GM19240 (cell line): Measurements from ENCODE around the gene ALDH3A1.

ENCODE experiments used
- DNase-seq: peaks from one replicate; pipeline ENCODE4 v3.0.0; 2011; ENCODE audit warnings: low spot score; ENCODE audit not compliant: insufficient read length

Gene ALDH3A1

DNA sequence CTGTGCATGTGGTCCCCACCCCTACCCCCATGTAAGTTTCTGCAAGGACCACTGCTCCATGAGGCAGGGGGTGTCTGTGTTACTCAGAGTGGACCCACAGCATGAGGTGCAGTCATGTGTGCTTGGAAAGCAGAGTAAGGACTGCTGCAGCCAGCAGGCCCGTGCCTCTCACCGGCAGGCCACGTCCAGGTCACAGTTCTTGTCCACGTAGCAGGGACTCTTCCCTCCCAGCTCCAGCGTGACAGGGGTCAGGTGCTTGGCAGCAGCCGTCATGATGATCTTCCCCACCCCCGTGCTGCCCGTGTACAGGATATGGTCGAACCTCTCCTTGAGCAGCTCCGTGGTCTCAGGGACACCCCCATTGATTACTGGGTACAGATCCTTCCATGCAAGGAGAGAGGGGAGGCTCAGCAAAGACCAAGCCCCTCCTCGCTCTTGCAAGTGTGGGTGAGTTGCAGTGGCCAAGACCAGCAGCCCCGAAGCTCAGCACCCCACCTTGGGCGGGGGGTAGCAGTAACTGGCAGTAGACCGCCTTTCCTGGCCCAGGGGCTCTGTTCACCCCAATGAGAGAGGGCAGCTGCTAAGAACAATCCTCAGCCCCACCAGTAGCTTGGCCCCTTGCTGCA, 6.2 kb downstream of the ALDH3A1 start:
- DNase-seq: no peak

DNA sequence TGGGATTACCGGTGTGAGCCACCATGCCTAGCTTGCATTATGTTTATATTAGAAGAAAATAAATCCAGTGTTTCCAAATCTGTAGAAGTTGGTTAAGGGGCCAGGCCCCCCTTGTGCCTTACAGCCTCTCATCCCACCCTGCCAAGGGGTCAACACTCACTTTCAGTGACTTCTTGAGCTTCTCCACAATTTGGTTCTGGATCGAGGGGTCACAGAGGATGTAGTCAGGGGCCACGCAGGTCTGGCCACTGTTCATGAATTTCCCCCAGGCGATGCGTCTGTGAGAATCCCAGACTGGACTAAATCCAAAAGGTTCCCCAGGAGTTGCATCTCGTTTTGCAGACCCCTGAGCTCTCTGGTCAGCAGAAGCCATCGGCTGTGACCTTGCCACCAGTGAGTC, 7.2 kb downstream of the ALDH3A1 start:
- no peak for DNase-seq

DNA sequence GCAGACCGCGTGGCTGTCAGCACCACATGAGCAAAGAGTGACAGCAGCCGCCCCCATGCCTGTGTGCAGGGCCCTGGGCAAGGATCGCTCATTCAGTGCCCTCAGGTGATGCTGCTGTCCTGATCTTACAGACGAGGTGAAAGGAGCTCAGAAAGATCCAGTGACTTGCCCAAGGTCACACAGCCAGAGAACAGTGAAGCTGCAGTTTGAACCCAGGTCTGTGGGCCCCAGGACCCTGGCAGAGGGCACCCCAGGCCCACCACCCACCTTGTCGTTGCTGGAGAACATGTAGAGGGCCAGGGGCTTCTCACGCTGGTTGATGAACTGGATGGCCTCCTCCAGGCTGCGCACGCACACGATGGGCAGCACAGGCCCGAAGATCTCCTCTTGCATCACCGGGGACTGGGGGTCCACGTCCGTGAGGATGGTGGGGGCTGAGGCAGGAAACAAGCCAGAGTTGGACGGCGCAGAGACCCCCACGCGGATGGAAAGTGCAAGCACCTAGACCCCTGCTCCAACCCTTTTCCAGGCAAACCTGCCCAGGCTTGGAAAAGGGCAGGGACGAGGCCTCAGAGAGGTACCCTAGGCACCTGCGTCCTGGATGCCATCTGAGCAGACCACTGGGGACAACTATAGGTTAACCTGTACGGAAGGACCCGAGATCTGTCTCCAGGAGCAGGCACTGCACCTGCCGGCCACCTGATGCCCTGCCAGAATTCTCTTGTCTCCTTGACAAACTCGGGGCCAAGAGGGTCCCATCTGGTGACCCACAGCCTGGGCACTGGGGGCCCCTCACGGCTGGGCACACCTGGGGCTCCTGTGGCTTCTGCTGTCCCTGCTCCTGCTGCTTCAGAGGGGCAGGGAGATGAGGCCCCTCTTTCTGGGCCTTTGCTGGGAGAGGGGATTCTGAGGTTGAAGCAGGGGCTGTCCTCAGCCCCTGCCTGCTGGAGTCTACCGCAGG, 8.6 kb downstream of the ALDH3A1 start:
- no peak for DNase-seq

DNA sequence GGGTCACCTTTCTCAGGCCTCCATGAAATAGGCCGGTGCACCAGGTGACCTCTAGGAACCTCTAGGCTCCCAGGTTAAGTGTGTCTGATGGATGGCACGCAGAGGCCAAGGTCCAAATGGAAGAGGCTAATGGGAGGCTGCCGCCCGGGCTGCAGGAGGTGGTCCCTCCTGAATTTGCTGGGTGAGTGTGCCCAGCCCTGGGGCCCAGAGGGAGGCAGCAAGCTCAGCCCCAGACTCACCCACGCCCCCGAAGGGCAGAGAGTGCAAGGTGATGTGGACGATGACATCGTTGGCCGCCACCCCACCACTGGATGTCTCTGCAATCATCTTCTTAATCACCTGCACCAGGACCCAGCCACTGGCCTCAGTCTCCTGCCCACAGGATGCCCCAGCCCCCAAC, 9.3 kb downstream of the ALDH3A1 start:
- DNase-seq: no peak

DNA sequence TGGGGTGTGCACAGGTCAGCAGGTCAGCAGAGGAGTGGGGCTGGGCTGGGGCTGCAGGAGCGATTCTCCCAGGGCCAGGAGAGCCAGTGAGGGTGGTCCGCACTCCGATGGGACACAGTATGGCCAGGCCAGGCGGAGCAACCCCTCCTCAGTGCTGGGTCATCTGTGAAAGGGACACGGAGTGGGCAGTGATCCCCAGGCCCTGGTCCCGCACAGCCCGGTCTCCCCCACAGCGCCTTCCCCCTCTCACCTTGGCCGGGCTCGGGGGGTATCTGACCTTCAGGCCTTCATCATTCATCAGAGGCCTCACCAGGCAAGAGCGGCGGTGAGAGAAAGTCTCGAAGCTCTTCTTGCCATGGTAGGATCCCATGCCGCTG, 10.0 kb downstream of the ALDH3A1 start:
- DNase-seq: no peak

DNA sequence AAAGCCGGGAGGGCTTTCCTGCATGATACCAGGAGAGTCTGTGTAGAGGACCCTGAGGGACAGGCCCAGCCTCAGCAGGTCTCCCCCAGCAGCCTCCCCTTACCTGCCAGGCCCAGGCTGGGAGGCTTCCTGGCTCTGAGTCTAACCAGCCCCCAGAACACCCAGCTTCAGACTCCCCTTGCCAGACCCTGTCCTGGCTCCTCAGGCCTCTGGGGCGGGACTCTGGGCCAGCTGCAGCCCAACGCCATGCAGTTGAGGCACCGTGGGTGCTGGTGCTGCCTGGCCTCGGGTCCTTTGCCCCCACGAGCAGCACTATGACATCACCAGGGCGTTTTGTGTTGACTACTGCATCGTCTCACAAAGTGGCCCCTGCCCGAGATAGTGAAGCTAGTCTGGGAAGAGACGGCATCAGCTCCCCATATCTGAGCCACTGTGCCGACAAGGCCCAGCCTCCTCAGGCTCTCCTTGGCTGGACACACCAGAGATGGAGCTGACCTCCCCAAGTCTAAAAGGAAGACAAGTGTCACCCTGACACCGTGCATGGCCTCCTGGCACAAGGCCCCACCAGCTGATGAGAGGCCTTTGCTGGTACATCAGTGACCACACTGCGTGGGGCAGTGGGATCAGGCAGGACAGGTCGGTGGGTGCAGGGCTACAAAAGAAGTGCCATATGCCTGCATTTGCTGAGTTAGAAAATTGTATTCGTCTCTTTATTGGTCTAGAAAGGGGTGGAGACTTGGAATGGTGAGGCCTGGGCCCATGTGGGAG, 10.6 kb downstream of the ALDH3A1 start:
- no peak for DNase-seq

DNA sequence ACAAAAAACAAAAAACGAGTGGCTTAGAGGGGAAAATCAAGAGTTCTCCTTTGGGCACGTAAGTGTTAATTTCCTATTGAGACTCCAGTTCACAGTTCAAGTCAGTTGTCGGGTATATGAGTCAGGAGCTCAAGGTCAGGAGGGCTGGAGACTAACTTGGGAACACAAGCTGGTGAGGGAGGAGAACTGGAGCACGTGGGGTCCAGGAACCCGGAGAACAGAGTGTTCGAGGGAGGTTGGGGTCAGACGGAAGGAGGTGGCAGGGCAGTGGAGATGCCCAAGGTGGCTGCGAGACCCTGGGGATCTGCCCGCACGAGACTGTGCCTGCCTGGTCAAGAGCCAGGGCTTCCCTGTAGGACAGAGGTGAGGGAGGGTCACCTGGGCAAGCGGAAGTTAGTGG, 12.0 kb downstream of the ALDH3A1 start:
- DNase-seq: no peak

DNA sequence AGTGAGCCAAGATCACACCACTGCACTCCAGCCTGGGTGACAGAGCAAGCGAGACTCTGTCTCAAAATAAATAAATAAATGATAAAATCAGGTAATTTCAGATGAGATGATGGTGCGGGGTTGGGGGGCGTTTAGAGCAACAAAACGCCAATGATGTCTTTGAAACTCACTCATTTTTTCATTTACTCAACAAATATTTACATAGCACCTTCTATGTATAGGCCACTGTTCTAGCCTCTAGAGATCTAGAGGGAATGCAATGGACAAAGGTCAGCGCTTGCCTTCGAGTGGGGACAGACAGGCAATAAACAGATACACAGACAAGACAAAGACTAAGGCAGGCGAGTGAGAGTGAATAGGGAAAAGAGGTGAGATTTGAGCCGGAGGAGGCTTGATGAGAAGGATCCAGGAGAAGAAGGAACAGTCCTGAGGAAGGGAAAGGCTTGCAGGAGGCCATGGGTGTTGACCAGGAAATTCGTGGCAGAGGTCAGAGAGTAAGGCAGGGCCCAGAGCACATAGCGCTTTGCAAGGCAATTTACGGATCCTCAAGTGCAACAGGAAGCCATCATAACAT, 14.1 kb downstream of the ALDH3A1 start:
- DNase-seq: no peak

DNA sequence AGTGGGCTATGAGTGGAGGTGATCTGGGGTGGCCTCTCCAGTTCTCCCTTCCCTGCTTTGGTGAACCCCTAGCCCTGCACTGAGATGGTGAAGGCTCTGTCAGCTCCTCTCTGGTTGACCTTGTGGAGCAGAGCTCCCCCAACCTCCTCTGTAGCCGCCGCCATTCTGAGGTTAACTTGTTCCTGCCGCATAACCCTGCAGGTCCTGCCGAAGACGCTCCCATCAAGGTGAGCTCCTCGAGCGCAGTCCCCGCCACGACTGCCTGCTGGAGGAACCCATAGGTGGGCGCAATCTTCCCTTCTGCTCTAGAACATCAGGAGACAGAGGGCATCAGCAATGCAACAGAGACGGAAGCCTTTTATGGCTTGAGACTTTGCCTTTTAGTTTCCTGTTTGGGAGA, 16.5 kb downstream of the ALDH3A1 start:
- DNase-seq: no peak

DNA sequence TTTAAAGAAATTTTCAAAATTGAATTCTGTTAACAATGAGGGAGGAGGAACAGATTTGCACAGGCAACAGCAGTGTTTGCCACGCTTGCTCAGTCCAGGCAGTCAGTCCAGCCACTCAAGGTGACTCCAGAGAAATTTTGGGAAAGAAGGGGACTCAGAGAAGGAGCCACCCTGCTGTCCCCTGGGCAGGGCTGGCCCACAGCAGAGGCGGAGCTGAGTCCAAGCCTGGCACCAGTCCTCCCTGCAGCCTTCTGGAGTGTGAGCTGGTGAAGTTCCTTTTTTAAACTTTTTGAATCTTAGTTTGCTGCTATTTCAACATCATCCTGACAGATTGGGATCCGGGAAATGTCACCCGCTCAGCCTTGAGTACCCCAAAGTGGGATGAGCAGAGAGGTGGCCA, 17.3 kb downstream of the ALDH3A1 start:
- DNase-seq: no peak

DNA sequence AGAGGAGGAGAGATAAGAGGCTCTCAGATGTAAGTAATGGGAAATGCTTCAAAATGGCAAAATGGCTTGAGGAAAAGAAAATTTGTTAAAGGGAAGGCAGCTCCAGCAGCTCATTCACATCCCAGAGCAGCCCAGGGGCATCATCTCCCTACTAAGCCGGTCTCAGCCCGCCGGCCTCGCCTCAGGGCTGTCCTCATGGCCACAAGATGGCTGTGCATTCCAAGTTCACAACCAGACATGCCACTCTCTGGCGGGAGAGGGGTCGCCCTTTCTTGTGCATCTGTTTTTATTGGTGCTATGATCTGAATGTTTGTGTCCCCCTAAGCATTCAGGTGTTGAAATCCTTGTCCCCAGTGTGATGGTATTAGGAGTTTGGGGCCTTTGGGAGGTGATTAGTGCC, 18.2 kb downstream of the ALDH3A1 start:
- DNase-seq: no peak

DNA sequence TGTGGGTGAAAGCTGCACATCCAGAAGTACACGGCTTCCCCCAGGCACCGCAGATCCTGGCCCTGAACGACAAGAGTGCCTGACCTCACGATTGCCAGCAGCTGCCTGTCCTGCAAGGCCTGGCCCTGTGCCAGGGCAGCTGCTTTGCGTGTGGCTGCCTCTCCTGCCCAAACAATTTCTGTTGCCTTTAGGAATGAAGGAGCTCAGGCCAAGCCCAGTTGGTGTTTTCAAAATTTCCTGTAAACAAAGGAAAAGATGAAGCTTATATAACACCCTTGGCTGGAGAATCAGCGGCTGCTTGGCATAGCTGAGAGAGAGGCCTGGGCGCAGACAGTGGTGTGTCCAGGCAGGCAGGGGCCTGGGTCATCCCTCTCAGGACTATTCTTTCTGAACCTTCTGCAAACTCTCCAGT, 20.0 kb downstream of the ALDH3A1 start:
- no peak for DNase-seq

DNA sequence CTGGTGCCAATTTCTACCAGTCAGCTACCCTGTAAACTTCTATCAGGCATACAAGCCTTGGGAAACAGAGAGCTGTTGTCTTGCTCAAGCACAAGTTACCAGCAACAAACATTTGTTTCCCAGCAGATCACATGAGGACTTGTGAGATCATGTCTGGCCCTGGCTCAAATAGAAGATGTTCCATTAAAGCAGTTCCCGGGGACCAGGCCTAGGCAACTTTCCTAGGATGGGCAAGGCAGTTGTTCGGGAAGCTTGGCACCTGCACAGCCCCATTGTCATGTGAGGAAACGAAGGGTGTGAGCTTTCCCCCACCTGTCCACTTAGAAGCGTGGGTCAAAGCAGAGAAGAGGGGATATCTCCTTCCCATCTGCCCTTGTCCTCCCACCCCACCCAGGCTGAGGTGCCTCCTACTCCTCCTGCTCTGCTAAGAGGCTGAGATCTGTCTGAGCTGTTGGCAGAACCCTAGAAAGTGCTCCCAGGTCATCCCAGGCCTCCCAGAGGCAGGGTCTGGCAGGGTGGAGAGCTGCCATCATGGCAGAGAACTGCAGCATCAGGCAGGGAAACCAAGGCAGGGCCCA, 20.5 kb downstream of the ALDH3A1 start:
- DNase-seq: no peak

DNA sequence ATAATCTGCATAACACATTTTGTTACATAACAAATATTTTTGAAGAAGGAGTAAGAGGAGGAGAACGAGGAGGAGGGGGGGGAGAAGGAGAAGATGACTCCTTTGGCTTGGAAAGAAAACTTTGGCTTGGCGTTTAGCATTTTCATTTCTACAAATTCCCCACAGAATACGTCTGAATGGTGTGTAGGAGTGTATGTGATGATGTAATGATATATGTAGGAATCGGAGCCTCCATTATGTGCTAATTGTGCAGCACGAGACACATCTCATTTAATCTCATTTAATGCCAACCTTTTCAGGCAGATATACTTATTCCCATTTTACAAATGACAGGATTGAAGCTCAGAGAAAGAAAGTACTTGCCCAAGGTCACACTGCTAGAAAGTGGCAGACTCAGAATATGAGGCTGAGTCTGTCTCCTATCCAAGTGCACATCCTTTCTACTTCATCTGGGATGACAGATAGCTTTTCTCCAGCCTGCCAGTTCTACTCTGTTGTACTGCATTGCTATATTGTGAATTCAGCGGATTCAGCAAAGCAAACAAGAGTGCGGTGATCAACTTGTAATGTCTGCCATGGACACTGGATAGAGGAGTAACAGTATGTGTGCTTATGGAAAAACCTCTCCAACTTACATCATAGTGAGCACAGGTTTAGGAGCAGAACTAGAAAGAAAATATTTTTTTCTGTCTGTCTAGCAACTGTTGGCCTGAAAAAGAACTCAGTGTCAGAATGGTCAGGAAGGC, 21.3 kb downstream of the ALDH3A1 start:
- no peak for DNase-seq

DNA sequence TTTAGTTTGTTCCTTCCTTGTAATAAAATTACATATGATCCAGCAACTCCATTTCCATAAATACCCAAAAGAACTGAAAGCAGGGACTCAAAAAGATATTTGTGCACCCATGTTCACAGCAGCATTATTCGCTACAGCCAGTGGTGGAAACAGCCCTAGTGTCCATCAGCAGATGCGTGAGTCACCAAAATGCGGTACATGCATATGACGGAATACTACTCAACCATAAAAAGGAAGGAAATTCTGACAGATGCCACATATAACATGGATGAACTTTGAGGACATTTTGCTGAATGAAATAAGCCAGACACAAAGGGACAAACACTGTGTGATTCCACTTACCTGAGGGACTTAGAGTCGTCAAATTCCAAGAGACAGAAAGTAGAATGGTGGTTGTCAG, 22.6 kb downstream of the ALDH3A1 start:
- DNase-seq: no peak

DNA sequence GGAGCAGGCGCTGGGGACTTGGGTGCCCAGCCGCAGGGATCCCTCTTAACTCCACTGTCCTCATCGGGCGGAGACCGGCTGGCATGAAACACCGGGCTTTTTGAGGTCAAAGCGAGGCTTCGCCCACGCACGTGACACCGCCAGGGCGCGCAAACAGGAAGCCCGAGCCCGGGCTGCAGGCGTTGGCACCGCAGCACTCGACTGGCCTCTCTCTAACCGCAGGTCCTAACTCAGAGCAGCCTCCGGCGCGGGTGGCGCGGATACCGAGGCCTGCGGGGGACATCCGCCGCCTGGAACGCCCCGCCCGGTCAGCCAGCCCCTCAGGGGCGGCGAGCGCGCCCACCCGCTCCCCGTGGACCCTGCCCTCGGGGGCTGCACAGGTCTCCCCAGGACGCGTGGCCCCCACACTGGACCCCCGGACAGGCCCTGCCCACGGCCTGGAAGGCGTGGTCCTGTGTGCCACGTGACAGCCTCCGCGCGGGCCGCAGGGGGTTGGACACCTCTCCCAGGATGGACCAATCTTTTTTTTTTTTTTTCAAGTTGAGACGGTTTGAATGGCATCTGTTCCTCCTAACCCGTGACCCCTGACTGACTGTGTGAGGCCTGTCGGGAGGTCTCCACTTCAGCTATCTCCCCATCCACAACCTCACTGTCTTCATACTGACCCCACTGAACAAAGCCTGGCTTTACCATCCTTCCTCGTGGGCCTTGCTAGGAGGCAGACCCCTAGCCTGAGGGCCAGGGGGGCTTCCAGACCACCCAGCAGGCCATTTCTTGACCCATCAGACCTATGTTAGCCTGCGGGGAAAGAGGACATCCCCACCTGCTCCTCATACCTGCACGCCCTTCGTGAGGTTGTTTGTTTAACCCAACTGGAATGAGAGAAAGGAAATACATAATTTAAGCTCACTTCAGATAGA, 23.3 kb downstream of the ALDH3A1 start:
- DNase-seq: no peak

DNA sequence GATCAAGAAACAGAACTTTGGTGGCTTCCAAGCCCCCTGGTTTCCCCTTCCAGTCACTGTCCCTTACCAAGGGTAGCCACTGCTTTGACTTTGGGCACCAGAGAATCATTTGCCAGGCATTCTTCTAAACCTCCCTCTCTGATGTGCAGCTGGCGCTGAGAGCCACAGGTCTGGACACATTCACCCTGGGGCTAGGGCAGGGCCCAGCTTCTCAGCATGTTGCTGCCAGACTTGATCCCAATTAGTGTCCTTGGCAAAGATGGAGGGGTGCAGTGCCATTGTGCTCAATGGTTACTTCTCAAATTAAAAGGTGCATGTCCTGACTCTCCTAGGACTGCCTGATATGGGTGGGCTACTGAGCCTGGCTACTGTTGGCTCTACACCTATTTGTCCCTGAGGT, 24.1 kb downstream of the ALDH3A1 start:
- DNase-seq: no peak

DNA sequence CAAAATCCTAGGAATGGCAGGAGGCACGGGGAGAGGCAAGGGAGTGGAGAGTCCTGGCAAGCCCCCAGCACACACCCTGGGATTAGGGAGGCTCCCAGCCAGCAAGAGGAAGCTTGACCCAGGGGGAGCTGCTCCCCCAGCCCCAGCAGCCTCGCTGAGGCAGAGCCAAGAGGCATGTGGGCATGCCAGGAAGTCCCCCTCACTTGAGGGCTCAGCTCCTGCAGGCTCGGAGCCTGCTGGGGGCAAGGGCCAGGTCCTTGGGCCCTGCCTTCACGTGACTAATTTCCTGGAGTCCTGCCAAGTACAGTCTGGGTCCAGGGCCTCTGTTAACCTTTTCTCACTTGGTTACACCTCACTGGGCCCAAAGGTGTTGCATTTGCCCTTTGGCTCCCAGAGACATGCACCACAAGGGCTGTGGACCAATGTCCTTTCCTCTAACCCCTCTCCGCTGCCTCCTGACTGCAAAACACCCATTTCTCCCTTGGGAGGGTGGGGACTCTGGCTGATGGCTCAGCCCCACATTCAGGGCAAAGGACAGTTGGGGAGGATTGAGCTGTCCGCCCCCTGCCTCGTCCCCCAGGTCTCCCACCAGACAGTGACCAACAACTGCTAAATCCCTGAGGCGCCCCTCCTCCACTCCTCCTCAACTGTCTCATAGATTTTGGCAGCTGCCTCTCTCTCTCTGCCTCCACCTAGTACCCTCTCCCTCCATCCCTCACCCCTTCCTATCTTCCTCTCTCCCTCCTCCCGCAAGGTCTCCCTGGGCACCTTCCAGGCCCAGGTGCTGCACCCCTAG, 27.3 kb downstream of the ALDH3A1 start:
- DNase-seq: no peak

DNA sequence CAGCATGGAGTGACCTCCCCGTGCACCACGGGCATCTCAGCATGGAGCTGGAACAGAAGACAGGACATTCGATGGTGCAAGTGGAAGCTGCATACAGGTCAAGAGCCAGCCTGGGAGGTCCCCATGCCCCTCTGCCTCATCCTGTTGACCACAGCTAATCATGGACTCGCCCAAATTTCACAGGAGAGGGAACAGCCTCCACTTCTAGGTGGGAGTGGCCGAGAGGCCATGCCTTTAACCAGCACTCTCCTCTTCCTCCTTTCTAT, 28.0 kb downstream of the ALDH3A1 start:
- no peak for DNase-seq
